ENCODE data around the gene THBS3. TPM values are rescaled to one million over a fixed set of nuclear protein-coding genes. Genes with fewer than 3 reads are reported as not detected.

THBS3 gene
- total and polyA plus RNA-seq, 2 of the 13 experiments (the other 11 are each of a cell fraction or from before 2014, with no cell fraction given), result 0.86 to 3.6 TPM

DNA sequence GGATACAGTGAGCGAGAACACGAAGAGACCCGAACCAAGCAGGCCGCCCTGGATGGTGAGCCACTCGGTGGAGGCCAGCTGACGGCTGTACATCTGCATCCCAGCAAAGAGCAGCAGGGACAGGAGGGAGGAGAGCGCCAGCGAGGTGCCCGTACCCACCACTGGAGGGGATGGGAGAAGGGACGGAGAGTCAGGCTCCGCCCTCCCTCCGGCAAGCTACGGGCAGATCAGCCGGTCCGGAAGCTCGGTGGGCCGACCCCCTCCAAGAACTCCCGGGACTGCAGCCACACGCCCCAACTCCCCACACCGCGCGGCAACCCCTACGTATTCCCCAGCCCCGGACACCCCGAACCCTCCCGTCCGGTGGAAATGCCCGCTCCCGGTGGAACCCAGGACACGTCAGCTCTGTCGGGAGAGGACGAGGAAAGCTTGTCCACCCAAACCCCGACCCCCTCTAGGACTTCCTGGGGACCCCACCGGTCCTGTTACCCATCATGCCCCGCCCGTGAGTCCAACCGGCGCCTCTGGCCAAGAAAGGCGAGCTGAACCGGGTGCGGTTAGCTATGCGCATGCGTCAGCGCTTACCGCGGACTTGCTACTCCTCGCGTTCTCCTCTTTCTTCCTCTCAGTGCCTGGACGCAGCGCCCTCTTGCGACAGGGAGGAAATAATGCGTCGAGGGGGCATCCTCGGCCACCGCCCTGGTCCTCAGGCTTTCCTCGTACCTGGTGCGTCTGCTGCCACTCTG is 34.8 kb downstream of the THBS3 start, which contains the start of gene KRTCAP2 (continued):
- TF ChIP-seq, protein P1, sequence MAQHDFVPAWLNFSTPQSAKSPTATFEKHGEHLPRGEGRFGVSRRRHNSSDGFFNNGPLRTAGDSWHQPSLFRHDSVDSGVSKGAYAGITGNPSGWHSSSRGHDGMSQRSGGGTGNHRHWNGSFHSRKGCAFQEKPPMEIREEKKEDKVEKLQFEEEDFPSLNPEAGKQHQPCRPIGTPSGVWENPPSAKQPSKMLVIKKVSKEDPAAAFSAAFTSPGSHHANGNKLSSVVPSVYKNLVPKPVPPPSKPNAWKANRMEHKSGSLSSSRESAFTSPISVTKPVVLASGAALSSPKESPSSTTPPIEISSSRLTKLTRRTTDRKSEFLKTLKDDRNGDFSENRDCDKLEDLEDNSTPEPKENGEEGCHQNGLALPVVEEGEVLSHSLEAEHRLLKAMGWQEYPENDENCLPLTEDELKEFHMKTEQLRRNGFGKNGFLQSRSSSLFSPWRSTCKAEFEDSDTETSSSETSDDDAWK (CRISPR knock-in tag; IDR thresholded peaks at IDR 0.05), result no peak
- no peak for TF ChIP-seq NCOA1 (CRISPR knock-in tag; IDR thresholded peaks at IDR 0.05)
- no peak for TF ChIP-seq SMARCE1 (IDR thresholded peaks at IDR 0.05; ENCODE audit: borderline replicate concordance)
- peak; percentile 85 for TF ChIP-seq CBX1 (IDR thresholded peaks at IDR 0.05; ENCODE audit: low read depth)
- TF ChIP-seq ZNF766 (CRISPR knock-in tag; IDR thresholded peaks at IDR 0.05; ENCODE audit: borderline replicate concordance), result 0 out of 2 replicates have a peak, but pooled peaks have one; percentile 73
- TF ChIP-seq ZNF567 (CRISPR knock-in tag; IDR thresholded peaks at IDR 0.05; ENCODE audit: borderline replicate concordance), result peak; percentile 74; the same call in 1 of the 2 replicates
- no peak for TF ChIP-seq ZNF850 (CRISPR knock-in tag; conservative IDR thresholded peaks at IDR 0.05)
- TF ChIP-seq, protein P2, sequence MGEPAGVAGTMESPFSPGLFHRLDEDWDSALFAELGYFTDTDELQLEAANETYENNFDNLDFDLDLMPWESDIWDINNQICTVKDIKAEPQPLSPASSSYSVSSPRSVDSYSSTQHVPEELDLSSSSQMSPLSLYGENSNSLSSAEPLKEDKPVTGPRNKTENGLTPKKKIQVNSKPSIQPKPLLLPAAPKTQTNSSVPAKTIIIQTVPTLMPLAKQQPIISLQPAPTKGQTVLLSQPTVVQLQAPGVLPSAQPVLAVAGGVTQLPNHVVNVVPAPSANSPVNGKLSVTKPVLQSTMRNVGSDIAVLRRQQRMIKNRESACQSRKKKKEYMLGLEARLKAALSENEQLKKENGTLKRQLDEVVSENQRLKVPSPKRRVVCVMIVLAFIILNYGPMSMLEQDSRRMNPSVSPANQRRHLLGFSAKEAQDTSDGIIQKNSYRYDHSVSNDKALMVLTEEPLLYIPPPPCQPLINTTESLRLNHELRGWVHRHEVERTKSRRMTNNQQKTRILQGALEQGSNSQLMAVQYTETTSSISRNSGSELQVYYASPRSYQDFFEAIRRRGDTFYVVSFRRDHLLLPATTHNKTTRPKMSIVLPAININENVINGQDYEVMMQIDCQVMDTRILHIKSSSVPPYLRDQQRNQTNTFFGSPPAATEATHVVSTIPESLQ (CRISPR knock-in tag; conservative IDR thresholded peaks at IDR 0.05), result no peak
- TF ChIP-seq HNRNPL (IDR thresholded peaks at IDR 0.05; ENCODE audit: low read depth, low read length), result peak; percentile 70; the same call in 1 of the 2 replicates
- TF ChIP-seq ZNF777 (CRISPR knock-in tag; IDR thresholded peaks at IDR 0.05), result no peak; the same call in 1 of the 2 replicates
- TF ChIP-seq RORA (CRISPR knock-in tag; IDR thresholded peaks at IDR 0.05), result no peak
- no peak for TF ChIP-seq TCF7 (IDR thresholded peaks at IDR 0.05; ENCODE audit: low read depth)
- no peak; the same call in 1 of the 2 replicates for TF ChIP-seq SP2 (CRISPR knock-in tag; IDR thresholded peaks at IDR 0.05)
- 0 out of 2 replicates have a peak, but pooled peaks have one; percentile 49 for TF ChIP-seq ZNF615 (CRISPR knock-in tag; IDR thresholded peaks at IDR 0.05; ENCODE audit: borderline replicate concordance)
- peak; percentile 47; the same call in 1 of the 2 replicates for TF ChIP-seq ATF1 (CRISPR knock-in tag; IDR thresholded peaks at IDR 0.05)
- no peak for TF ChIP-seq ZNF564 (CRISPR knock-in tag; IDR thresholded peaks at IDR 0.05)
- no peak for TF ChIP-seq SMAD9 (CRISPR knock-in tag; IDR thresholded peaks at IDR 0.05)
- no peak; the same call in none of the 2 replicates for TF ChIP-seq ARHGAP35 (CRISPR knock-in tag; IDR thresholded peaks at IDR 0.05; ENCODE audit: borderline replicate concordance)
- TF ChIP-seq ZNF619 (CRISPR knock-in tag; IDR thresholded peaks at IDR 0.05), result no peak
- TF ChIP-seq HOXA5 (CRISPR knock-in tag; IDR thresholded peaks at IDR 0.05), result peak; percentile 73; the same call in 1 of the 2 replicates
- TF ChIP-seq, protein P3, sequence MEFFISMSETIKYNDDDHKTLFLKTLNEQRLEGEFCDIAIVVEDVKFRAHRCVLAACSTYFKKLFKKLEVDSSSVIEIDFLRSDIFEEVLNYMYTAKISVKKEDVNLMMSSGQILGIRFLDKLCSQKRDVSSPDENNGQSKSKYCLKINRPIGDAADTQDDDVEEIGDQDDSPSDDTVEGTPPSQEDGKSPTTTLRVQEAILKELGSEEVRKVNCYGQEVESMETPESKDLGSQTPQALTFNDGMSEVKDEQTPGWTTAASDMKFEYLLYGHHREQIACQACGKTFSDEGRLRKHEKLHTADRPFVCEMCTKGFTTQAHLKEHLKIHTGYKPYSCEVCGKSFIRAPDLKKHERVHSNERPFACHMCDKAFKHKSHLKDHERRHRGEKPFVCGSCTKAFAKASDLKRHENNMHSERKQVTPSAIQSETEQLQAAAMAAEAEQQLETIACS (CRISPR knock-in tag; IDR thresholded peaks at IDR 0.05), result no peak; the same call in 1 of the 2 replicates
- 0 out of 2 replicates have a peak, but pooled peaks have one; percentile 37 for TF ChIP-seq ZNF232 (CRISPR knock-in tag; IDR thresholded peaks at IDR 0.05; ENCODE audit: borderline replicate concordance)
- TF ChIP-seq, protein P4, sequence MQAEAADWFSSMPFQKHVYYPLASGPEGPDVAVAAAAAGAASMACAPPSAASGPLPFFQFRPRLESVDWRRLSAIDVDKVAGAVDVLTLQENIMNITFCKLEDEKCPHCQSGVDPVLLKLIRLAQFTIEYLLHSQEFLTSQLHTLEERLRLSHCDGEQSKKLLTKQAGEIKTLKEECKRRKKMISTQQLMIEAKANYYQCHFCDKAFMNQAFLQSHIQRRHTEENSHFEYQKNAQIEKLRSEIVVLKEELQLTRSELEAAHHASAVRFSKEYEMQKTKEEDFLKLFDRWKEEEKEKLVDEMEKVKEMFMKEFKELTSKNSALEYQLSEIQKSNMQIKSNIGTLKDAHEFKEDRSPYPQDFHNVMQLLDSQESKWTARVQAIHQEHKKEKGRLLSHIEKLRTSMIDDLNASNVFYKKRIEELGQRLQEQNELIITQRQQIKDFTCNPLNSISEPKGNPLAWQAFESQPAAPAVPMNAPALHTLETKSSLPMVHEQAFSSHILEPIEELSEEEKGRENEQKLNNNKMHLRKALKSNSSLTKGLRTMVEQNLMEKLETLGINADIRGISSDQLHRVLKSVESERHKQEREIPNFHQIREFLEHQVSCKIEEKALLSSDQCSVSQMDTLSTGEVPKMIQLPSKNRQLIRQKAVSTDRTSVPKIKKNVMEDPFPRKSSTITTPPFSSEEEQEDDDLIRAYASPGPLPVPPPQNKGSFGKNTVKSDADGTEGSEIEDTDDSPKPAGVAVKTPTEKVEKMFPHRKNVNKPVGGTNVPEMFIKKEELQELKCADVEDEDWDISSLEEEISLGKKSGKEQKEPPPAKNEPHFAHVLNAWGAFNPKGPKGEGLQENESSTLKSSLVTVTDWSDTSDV (CRISPR knock-in tag; IDR thresholded peaks at IDR 0.05), result no peak
- TF ChIP-seq PAX8 (CRISPR knock-in tag; IDR thresholded peaks at IDR 0.05; ENCODE audit: borderline replicate concordance), result no peak
